Type B pancreatic cell (in vitro differentiated cells): ENCODE measurements around the gene FNDC10. TPM values are rescaled to one million over a fixed set of nuclear protein-coding genes. Genes with fewer than 3 reads are reported as not detected.

ENCODE experiments used
- DNase-seq: peaks from one replicate; pipeline ENCODE4 v3.0.0; 2021; ENCODE audit warnings: mixed read lengths; ENCODE audit not compliant: unreplicated experiment; ENCODE audit errors: extremely low spot score
- H3K27ac Mint-ChIP-seq: 2 replicates; pipeline ENCODE4 v1.8.0; 2021; ENCODE audit warnings: mild to moderate bottlenecking, mixed read lengths
- H3K27me3 Mint-ChIP-seq: 2 replicates; pipeline ENCODE4 v1.8.0; 2021; ENCODE audit warnings: mixed read lengths
- H3K36me3 Mint-ChIP-seq: 2 replicates; pipeline ENCODE4 v1.8.0; 2021; ENCODE audit warnings: mixed read lengths
- H3K4me1 Mint-ChIP-seq: one replicate; pipeline ENCODE4 v1.8.0; 2021; ENCODE audit warnings: mixed read lengths; ENCODE audit not compliant: unreplicated experiment
- H3K4me3 Mint-ChIP-seq: 2 replicates; pipeline ENCODE4 v1.8.0; 2021; ENCODE audit warnings: mild to moderate bottlenecking, mixed read lengths
- H3K9me3 Mint-ChIP-seq: 2 replicates; pipeline ENCODE4 v1.8.0; 2021; ENCODE audit warnings: mixed read lengths
- total RNA-seq: library from RNA; stranded (reverse); gene quantifications from 2 replicates; pipeline ENCODE4 v1.2.1, GENCODE V29; 2021; ENCODE audit warnings: low replicate concordance
- TF ChIP-seq, protein P1 (sequence below): fragments of 200-600 bp; sonication (generic); conservative IDR thresholded peaks from 2 replicates; pipeline ENCODE4 v1.5.0; 2021; ENCODE audit warnings: antibody characterized with exemption, mild to moderate bottlenecking

The FNDC10 gene
- total RNA-seq, 1 donor from 2014 or later, result 9.3 TPM

GRCh38 chr1:1594602-1595260, 5.2 kb downstream of the FNDC10 start:
- Mint-ChIP-seq H3K9me3 (no peaks in the 10 kb centered on the region), H3K27me3 (peaks cover 23% of the 10 kb centered on the region), H3K4me1 (no peaks in the 10 kb centered on the region), H3K27ac (no peak overlapping the region), H3K4me3 (no peak overlapping the region), H3K36me3 (no peaks in the 10 kb centered on the region)
- DNase-seq, result no peak
- TF ChIP-seq, protein P1, sequence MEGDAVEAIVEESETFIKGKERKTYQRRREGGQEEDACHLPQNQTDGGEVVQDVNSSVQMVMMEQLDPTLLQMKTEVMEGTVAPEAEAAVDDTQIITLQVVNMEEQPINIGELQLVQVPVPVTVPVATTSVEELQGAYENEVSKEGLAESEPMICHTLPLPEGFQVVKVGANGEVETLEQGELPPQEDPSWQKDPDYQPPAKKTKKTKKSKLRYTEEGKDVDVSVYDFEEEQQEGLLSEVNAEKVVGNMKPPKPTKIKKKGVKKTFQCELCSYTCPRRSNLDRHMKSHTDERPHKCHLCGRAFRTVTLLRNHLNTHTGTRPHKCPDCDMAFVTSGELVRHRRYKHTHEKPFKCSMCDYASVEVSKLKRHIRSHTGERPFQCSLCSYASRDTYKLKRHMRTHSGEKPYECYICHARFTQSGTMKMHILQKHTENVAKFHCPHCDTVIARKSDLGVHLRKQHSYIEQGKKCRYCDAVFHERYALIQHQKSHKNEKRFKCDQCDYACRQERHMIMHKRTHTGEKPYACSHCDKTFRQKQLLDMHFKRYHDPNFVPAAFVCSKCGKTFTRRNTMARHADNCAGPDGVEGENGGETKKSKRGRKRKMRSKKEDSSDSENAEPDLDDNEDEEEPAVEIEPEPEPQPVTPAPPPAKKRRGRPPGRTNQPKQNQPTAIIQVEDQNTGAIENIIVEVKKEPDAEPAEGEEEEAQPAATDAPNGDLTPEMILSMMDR, result no peak

- Mint-ChIP-seq H3K27ac (no peak overlapping the region), H3K9me3 (no peaks in the 10 kb centered on the region), H3K27me3 (peaks cover 21% of the 10 kb centered on the region), H3K36me3 (no peaks in the 10 kb centered on the region), H3K4me1 (no peaks in the 10 kb centered on the region), H3K4me3 (no peak overlapping the region)
- no peak for DNase-seq
- TF ChIP-seq, protein P1, result no peak
Observed at GRCh38 chr1:1593834-1594601, 5.9 kb downstream of the FNDC10 start.

DNA sequence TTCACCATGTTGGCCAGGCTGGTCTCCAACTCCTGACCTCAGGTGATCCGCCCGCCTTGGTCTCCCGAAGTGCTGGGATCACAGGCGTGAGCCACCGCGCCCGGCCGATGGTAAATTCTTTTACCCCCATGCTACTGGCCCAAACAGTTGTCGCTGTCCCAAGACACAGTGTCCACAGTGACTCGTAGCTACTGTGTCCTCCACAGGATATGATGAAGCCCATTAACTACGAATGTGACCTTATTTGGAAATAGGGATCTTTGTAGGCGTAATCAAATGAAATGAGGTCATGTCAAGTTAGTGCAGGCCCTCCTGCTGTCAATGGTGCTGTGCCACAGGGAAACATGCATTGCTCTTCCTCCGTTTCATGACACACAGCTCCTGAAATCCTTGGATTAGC, 8.5 kb downstream of the FNDC10 start:
- Mint-ChIP-seq H3K27me3 (peaks cover 14% of the 10 kb centered on the region), H3K36me3 (no peaks in the 10 kb centered on the region), H3K4me3 (no peak overlapping the region), H3K9me3 (no peaks in the 10 kb centered on the region), H3K4me1 (no peaks in the 10 kb centered on the region), H3K27ac (no peak overlapping the region)
- DNase-seq, result no peak
- TF ChIP-seq, protein P1, result no peak

DNA sequence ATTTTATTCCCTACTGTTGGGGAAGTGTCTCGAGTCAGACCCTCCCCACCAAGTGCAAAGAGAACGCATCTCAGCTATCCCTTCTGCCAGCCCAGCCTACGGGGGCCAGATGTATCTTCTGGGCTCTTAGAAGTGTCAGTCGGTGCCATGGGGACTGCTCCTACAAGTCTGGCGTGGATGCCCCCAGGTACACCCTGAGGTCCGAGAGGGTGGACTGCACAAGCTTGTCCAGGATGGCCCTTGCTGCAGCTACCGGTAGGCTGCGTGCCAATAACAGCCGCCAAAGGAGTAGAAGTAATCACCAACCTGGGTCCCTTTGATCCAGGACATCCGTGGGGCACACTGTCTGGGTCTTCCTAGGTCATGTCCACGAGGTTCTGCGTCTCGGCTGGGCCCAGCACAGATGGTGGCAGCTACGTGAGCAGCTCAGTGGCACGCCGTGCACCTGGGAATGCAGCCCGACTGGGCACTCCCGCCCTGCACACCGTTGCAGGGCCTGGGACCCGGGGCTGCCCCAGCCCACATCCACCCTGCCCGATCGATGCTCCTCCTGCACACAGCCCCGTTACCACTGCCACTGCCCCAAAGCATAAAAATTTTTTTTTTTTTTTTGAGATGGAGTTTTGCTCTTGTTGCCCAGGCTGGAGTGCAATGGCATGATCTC, 16.5 kb downstream of the FNDC10 start:
- no peaks in the 10 kb centered on the region for H3K4me1 Mint-ChIP-seq
- DNase-seq, result no peak
- no peak overlapping the region for H3K27ac Mint-ChIP-seq
- H3K27me3 Mint-ChIP-seq, result peaks cover 55% of the 10 kb centered on the region
- no peaks in the 10 kb centered on the region for H3K9me3 Mint-ChIP-seq
- no peak overlapping the region for H3K4me3 Mint-ChIP-seq
- TF ChIP-seq, protein P1, result no peak
- H3K36me3 Mint-ChIP-seq, result no peaks in the 10 kb centered on the region

DNA sequence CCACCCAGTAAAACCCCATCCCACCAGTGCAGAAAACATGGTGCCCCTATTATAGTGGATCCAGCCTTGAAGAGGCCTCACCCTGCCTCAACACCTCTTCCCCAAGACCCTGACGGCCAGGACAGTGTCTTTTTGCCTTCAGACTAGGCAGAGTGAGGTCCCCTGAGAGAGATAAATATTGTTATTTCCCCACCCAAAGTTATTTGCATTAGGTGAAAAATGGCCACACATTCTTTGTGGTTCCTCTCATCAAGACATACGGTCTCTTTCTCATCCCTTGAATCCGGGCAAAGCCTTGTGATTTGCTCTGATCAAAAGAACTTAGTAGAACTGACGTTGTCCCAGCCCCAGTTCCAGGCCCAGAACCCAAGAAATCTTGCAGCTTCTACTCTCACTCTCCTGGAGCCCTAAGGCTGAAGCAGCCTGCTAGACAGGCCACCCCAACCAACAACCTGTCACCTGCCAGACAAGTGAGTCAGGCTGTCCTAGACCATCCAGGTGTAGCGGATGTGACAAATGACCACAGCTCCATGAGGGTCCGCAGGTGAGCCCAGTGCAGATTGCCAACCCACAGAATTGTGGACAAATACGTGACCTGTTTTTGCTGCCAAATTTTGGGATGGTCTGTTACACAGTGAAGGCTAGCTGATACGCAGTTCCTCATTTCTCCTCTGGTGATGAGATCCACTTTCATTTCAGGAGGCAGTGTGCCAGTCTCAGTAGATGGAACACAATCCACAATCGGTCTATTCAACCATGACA, 17.2 kb downstream of the FNDC10 start:
- no peak overlapping the region for H3K27ac Mint-ChIP-seq
- H3K27me3 Mint-ChIP-seq, result peaks cover 57% of the 10 kb centered on the region
- TF ChIP-seq, protein P1, result no peak
- H3K4me3 Mint-ChIP-seq, result no peak overlapping the region
- H3K9me3 Mint-ChIP-seq, result no peaks in the 10 kb centered on the region
- no peaks in the 10 kb centered on the region for H3K36me3 Mint-ChIP-seq
- no peak for DNase-seq
- H3K4me1 Mint-ChIP-seq, result no peaks in the 10 kb centered on the region
